Stimulated activated CD8-positive, alpha-beta memory T cell treated with anti-CD3 and anti-CD28 coated beads, Interleukin-15, amount 100 ng/mL, for 24 hours (primary cell): ENCODE measurements around the gene PLXNA3.

Experiments
- DNase-seq: peaks from one replicate; pipeline ENCODE4 v3.0.0-alpha.2; 2020; ENCODE audit warnings: low read depth

The PLXNA3 gene

DNA sequence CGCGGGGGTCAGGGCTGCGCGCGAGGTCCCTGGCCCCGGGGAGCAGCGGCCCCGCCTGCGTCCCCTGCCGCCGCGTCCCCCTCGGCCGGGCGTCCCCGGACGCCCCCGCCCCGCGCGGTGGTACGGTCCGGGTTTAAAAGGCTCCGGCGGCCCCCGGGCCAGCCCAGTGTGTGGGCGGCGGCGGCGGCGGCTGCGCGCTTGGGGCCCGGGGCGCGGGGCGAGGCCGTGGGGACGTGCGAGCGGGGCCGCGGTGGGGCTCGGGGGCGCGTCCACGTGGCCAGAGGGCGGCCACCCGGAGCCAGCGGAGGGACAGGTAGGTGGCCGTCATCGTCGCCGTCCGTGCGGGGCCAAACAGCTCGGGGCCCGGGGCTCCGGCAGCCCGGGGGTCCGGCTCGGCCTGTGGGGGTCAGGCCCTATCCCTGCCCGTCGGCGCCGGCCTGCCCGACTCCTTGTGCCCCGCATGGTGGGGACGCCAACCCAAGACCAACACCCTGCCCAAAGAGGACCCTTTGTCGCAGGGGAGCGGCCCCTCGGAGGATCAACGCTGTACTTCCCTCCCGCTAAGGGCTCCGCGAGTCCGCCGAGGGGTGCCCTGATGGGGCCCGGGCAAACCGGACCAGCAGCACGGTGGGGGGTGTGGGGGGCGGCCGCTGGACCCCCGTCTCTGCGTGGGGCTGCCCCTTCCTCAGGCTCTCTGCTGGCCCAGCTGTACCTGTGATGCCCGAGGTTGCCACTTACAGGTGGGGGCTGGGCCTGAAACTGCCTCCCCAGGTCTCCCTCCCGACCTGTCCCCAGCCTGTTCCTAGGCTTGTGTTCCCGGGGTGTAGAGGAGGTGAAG is at the start of gene PLXNA3:
PLXNA3 (plus strand) TSS at position 166 of the 838 bp plus-strand sequence. CDS start 1,903 bp downstream, outside the sequence.
- peak; percentile 38 for DNase-seq

DNA sequence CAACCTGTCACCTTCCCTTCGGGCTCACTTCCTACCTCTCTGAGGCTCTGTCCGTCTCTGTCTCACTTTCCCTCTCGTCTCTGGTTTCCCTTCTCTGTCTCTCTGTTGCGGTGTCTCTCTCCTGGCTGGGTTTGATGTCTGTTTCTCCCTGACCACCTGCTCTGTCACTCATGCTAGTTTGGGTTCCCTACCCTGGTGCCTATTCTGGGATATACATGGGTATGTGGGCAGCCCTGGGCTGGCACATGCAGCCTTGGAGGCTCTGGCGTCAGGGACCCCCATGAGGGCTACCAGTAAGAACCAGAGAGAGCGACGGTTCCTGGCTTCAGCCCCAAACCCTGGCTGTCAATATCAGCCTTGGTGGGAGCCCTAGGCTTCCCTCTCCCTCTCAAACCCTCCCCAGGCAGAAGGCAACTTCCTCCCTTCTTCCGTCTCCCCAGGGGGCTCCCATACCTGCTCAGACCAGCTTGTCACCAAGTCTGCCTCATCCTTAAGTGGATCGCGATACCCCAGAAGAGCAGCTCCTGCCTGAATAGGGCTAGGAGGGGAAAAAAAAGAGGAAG is 49.3 kb upstream of the PLXNA3 start:
- no peak for DNase-seq

DNA sequence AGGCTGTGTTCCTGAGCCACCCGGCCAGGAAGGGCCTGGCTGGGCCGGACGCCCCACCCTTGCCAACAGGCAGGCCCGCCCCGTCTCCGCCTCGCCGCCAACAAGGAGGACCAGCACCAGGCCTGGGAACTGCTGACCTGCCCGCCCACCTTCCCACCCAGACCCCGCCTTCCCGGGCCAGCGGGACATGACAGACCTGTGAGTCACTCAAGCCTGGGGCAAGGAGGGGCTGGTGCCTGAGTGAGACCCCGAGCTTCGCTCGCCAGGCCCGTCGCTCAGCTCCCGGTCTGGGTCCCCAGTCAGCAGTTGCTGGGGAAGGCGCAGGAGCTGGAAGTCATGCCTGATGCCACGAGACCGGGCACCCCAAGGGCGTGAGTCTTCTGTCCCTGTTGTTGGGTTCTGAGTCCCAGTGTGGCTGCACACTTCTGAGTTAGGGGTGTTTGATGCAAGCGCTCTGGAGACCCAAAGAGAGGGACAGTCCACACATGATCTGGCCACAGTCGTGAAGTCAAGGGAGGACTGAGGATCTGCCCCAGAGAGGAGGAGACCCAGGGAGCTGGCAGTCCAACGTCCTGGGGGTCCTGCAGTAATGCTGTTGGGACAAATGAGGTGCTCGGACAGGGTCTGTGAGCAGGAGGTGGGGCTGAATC is 48.7 kb upstream of the PLXNA3 start, which contains the start of gene DNASE1L1:
DNASE1L1 (minus strand) TSS at position 33 of the 650 bp plus-strand sequence. CDS start 3,686 bp downstream, outside the sequence.
- DNase-seq, result no peak

DNA sequence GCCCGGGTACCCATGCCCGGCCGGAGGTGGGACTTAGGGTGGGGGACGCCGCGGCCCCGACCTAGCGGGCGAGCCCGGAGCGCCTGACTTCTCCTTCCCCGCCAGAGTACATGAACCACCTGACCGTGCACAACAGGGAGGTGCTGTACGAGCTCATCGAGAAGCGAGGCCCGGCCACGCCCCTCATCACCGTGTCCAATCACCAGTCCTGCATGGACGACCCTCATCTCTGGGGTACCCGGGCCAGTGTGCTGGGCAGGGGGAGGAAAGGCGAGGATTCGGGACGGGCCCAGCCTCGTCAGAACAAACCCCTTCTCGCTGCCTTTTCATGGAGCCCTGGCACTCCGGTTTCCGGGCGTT is 46.1 kb upstream of the PLXNA3 start:
- no peak for DNase-seq

DNA sequence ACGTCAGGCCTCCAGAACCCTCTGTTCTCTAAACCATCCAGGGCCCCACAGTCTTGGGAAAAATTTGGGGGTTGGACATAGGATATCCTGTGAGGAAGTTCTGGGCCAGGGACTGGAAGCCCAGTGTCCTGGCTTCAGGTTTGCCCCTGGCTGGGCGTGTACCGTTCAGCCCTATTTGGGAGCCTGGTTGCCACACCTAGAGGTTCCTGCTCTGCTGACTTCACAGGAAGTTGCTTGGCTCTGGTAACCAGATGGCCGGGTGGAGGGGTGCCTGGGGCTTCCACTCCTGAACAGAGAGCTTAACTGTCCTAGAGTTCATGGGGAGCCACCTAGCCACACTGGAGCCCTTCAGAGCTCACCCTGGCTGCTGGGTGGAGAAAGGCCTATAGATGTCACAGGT is 45.6 kb upstream of the PLXNA3 start:
- no peak for DNase-seq

DNA sequence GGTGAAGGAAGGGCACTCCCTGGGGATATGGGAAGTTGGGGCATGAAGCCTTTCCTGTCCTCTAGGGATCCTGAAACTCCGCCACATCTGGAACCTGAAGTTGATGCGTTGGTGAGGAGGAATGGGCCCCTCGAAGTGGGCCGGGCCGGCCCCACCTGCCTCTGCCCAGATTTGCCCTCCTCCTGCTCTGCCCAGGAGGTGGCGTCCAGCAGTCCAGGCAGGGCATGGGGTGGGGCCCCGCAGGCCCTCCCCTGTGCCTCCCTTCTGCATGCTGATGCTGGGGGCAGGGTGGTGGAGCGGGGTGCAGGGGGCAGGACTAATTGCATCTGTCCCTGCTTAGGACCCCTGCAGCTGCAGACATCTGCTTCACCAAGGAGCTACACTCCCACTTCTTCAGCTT is 44.9 kb upstream of the PLXNA3 start:
- no peak for DNase-seq

DNA sequence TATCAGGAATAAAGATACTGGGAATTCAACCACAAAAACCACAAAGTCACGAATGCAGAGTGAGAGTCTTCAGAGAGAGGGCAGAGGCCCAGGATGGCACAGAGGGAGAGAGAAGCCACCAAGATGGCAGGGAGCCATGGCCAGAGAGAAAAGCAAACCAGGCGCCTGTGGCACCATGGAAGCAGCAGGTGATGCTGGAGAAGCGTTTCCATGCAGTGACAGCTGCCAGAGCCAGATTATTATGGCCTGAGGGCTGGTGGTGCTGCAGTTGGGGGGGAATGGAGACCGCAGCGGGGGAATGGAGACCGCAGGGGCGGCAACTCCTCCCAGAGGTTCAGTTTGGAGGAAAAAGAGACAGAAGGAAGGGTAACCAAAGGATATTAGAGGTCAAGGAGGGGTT is 40.9 kb upstream of the PLXNA3 start:
- DNase-seq, result no peak

DNA sequence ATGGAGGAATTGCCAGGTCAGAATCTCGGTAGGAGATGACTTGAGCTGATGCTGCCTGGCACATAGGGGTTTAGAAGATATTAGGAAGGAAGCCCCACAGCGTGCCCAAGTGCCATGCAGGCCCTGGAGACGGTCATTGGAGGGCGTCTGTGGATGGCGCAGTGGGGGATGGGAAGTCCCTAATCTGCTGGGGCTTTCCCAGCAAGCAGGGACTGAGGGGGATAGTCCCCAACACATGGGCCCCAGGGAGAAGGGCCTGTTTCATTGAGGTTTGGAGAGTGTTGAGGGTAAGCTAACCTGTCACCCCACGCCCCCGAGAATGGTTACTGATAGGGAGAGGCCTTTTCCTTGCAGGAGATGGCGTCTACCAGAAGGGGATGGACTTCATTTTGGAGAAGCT is 38.9 kb upstream of the PLXNA3 start:
- DNase-seq, result no peak

DNA sequence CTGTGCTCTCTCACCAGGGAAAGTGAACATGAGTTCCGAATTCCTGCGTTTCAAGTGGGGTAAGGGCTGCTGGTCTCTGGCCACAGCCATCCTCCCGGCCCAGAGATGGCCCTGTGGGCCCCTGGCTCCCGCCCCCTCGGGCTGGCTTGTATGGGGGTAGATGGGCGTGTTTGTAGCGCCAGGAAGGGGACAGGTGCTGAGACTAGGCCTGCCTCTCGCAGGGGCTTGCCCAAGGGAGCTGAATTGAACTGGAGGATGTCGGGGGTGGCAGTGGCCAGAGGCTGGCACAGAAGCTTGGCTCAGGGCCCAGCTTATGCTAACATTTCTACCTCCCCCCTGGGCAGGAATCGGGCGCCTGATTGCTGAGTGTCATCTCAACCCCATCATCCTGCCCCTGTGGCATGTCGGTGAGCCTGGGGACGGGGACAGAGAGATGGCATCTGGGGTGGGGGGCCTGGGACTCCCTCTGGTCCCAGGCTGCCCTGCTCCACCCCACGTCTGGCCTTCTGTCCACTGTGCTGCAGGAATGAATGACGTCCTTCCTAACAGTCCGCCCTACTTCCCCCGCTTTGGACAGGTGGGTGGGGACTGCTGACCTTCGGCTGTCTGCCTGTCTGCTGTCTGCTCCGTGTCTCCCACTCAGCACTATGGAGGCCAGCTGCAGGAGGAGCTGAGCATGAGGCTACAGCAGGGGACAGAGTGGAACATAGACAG is 38.2 kb upstream of the PLXNA3 start:
- no peak for DNase-seq

DNA sequence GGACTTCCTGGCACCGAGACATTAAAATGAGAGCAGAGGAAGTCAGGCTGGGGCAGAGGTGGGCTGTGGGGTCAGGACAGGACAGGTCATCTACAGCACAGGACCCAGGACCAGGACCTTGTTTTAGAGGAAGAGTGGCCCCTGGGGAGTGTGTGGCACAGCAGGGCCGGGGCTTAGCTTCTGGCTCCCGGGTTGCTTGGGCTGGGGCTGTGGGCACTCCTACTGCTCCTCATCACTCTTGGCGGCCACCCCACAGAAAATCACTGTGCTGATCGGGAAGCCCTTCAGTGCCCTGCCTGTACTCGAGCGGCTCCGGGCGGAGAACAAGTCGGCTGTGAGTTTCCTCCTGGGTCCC is 37.7 kb upstream of the PLXNA3 start:
- DNase-seq, result no peak

DNA sequence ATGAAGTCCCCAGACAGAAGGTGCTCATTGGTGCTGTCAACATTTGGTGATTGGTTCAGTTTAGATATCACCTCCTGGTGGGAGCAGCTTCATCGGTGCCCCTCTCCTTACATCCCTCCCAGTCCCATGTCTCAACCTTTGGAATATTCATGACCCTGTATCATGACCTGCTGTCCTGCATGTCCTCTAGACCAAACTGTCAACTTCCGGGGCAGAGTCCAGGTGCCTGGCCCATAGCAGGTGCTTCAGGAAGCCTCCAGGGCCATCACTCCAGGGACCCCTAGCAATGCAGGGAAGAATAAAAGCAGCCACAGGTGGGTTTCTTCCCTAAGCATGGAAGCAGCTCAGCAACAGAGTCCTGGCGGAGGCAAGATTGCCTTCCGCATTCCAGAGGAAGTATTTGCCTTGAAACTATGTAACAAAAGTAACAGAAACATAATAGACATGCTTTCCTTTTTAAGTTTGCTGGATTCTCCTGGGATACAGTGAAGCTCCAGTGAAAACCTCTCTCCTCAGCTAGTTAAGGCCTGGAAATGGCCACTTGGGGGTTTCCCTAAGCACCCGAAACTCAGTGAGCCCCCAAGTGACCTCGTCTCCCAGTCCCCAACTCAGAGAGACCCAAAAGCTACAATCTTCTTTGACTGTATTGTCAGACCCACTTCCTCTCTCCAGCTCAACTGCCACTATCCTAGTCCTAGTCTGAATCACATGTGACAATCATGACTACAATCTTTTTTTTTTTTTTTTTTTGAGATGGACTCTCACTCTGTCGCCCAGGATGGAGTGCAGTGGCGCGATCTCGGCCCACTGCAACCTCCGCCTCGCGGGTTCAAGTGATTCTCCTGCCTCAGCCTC is 30.9 kb upstream of the PLXNA3 start:
- DNase-seq, result no peak

DNA sequence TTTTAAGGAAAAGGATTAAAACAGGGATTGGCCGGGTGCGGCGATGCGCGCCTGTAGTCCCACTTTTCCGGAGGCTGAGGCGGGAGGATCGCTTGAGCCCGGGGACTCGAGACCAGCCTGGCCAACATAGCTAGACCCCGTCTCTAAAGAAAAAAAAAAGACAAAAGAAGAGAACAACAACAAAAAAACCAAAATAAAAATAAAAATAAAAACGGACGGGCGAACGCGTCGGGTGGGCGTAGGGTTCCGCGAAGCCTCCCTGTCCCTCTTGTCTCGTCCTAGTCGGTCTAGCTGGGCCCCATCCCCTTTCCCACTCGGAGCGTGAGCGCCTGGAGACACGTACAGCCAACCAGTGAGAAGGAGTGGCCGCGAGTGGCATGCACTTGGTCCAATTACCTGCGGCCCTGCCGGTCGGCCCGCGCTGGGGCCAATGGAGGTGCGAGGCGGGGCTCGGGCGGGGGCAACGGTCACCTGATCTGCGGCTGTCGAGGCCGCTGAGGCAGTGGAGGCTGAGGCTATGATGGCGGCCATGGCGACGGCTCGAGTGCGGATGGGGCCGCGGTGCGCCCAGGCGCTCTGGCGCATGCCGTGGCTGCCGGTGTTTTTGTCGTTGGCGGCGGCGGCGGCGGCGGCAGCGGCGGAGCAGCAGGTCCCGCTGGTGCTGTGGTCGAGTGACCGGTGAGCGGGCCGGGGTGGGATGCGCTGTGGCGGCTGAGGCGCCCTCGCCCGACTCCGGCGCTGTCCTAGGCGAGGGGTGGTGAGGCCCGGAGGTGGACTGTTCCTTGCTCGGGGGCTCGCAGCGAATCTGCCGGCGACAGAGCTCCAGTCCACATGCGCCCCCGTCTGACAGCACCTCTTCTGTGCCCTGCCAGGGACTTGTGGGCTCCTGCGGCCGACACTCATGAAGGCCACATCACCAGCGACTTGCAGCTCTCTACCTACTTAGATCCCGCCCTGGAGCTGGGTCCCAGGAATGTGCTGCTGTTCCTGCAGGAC is 29.6 kb upstream of the PLXNA3 start, which contains the start of gene ATP6AP1:
ATP6AP1 (plus strand) TSS at position 502 of the 996 bp plus-strand sequence; CDS start at position 518, 16 bp downstream.
- peak; percentile 55 for DNase-seq

DNA sequence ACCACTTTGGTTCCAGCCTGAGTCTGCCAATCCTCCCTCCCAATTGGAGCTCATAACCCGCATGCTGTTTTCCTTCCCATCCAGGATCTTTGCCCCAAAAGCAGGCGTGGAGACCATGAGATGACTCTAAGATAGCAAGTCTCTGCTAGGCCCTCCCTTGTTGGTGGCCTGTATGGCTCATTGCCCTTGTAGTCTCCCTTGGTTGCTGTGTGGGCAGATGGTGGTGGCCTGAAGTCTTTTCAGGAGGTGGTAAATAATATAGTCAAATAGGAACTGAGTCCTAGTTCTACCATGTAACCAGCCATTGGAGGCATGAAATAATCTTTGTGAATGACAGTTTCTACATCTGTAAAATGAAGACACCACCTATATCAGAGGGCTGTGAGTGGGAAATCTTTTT is 28.4 kb upstream of the PLXNA3 start:
- DNase-seq, result no peak

DNA sequence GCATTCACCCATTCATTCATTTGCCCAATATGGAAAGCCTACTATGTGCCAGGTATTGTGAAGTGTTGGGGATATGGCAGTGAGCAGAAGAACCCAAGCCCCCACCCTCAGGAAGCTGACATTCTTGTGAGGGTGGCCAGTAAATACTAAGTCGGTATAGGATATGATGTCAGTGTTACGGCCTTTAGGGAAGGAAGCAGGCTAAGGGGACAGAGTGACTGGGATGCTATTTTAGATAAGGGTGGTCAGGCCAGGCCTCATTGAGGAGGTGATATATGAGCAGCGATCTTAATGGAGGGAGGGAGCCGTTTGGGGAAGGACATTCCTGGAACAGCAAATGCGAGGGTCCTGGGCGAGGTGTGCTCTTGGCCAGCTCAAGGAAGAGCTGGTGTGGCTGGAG is 27.6 kb upstream of the PLXNA3 start:
- DNase-seq, result no peak

DNA sequence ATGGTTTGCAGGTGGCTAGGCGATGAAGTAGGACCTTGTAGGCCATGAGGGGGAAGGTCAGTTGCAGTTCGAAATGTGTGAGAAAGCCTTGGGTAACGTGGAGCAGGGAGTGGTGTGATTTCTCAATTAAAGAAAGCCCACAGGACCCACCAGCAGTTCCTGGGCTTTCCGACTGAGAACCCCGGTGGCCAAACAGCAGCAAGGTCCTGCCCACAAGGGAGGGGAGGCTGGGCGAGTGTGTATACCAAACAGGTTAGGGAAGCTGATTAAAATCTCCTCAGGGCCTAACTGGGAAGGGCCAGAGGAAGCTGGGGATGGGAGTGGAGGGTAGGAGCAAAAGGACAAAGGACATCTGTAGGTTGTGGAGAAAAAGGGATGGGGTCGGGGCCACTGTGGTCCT is 27.2 kb upstream of the PLXNA3 start:
- no peak for DNase-seq

DNA sequence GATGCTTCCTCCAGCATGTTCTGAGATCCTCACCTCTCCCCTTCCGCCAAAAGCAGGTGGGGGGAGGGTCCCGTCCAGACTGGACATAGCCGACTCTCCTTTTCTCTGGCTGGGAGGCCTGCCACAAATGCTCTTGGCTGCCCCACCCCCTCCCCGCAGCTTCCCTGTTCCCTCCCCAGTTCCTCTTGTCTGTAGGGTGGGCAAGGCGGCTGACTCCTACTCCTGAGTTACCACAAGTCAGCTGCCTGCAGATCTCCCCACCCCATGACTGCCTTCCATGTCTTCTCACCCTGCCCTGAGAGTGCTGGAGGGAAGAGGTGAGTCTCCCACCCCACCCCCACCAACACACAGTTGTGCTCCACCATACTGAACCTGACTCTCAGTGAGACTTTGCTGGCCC is 26.7 kb upstream of the PLXNA3 start:
- no peak for DNase-seq

DNA sequence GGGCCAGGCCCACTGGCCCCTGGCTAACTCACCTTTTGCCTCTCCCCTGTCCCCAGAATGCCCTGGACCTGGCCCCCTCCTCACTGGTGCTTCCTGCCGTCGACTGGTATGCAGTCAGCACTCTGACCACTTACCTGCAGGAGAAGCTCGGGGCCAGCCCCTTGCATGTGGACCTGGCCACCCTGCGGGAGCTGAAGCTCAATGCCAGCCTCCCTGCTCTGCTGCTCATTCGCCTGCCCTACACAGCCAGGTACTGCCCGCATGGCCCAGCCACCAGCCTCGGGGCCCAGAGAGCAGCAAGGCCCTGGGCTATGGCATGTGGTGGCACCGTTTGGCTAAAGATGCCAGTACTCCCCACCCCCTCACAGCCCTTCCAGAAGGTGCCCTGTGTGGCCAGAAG is 25.9 kb upstream of the PLXNA3 start:
- DNase-seq, result no peak

DNA sequence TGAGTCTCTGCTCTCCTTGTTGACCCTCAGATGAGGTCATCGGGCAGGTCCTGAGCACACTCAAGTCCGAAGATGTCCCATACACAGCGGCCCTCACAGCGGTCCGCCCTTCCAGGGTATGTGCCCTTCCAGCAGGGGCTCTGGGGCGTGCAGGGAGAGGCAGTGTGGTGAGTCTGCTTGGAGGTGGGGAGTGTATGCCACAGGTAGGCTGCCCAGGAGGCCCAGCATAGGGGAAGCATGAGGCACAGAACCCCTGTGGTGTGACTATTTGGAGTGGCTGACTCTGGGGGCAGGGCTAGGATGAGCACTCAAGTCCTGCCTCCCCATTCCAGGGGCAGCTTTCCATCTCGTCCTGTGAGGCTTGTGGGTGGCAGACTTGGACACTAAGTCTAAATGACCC is 24.5 kb upstream of the PLXNA3 start:
- DNase-seq, result no peak

DNA sequence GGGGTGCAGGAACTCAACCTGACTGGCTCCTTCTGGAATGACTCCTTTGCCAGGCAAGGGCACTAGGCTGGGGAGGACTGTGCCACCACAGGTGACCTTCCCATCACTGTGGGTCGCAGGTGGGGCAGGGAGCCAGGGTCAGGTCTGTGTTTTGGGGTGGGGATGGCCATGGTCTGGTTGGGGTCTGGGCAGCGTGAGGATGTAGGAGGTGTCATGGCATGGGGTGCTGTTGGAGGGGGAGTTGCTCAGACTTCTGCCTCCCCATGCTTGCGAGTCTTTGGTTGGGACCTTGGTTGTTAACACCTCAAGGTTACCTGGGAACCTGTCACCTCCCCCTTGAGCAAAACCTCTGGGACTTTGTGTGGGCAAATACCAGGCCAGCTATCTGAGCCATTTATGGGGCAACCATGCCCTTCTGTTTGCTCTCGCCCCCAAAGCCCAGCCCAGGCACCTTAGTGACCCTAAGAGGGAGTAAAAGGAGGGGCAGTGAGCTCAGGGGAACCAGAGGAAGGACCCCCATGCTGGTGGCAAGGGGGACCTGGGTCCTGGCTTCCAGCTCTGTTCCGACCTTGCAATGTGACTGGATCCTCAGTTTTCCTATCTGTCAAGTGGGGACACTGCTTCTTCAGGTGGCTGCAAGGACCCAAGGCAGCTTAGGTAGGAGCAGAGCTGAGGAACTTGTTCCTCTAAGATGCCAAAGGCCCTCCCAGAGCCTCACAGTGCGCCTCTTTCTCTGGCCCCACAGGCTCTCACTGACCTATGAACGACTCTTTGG is 23.5 kb upstream of the PLXNA3 start:
- DNase-seq, result no peak
